SK-N-SH treated with all-trans-retinoic acid at 6 μM for 48 hours (cell line): ENCODE results near the gene STK26.

Source experiments
- ARNTL ChIP-seq: fragments of 450-650 bp; formaldehyde crosslinking; IDR thresholded peaks from 2 replicates; pipeline ENCODE4 v1.5.0; 2020; ENCODE audit warnings: low read depth, mild to moderate bottlenecking, moderate library complexity, borderline replicate concordance
- CREB5 ChIP-seq: fragments of 250-450 bp; sonication (Bioruptor Pico); IDR thresholded peaks from 2 replicates; pipeline ENCODE4 v1.5.1; 2020; ENCODE audit warnings: low read depth, mild to moderate bottlenecking, moderate library complexity
- ESRRG ChIP-seq: fragments of 250-450 bp; sonication (Bioruptor Pico); IDR thresholded peaks from 2 replicates; pipeline ENCODE4 v1.6.1; 2021; ENCODE audit warnings: mild to moderate bottlenecking
- ZFP3 ChIP-seq: fragments of 250-450 bp; sonication (Bioruptor Pico); IDR thresholded peaks from 2 replicates; pipeline ENCODE4 v1.5.0; 2020; ENCODE audit warnings: mild to moderate bottlenecking, moderate library complexity
- ZFP30 ChIP-seq: fragments of 450-650 bp; formaldehyde crosslinking; IDR thresholded peaks from 2 replicates; pipeline ENCODE4 v1.5.0; 2022; ENCODE audit warnings: mild to moderate bottlenecking, moderate library complexity
- ZNF565 ChIP-seq: fragments of 450-650 bp; formaldehyde crosslinking; conservative IDR thresholded peaks from 2 replicates; pipeline ENCODE4 v1.5.0; 2020; ENCODE audit warnings: low read depth, mild to moderate bottlenecking, moderate library complexity

- TF ChIP-seq ZFP30 (CRISPR knock-in tag): no peak
- no peak for TF ChIP-seq ZNF565 (CRISPR knock-in tag)
- no peak for TF ChIP-seq ARNTL
- no peak for TF ChIP-seq ZFP3
- no peak for TF ChIP-seq ESRRG (CRISPR knock-in tag)
- no peak for TF ChIP-seq CREB5 (CRISPR knock-in tag)
Measured at GRCh38 chrX:132115792-132116191, 92.7 kb downstream of the STK26 start.
